Colonic mucosa (tissue), 4 donors: ENCODE results near the gene SLC35D2. TPM values are rescaled to one million over a fixed set of nuclear protein-coding genes. Genes with fewer than 3 reads are reported as not detected.

Experiments used
- DNase-seq: peaks from one replicate; pipeline ENCODE4 v3.0.0-alpha.2; 2020
- H3K27ac ChIP-seq: fragments of 200-600 bp; one replicate; pipeline ENCODE4 v1.8.0; 2021
- H3K27me3 ChIP-seq: fragments of 200-600 bp; one replicate; pipeline ENCODE4 v1.8.0; 2021
- H3K36me3 ChIP-seq: fragments of 200-600 bp; one replicate; pipeline ENCODE4 v1.8.0; 2021
- H3K4me1 ChIP-seq: fragments of 200-600 bp; one replicate; pipeline ENCODE4 v1.8.0; 2021; ENCODE audit warnings: mild to moderate bottlenecking
- H3K4me3 ChIP-seq: fragments of 200-600 bp; one replicate; pipeline ENCODE4 v1.8.0; 2021
- H3K9ac ChIP-seq, 2 donors: one replicate each; pipeline ENCODE4 v1.7.0; 2013; ENCODE audit warnings: control low read depth in 2 of 2, low read depth in 2 of 2, low read length in 2 of 2
- H3K9me3 ChIP-seq: fragments of 200-600 bp; one replicate; pipeline ENCODE4 v1.8.0; 2021
- intact Hi-C: fragments of 100-400 bp; cut with DNase I; formaldehyde crosslinking; loops from one replicate; pipeline ENCODE4 v1.14.1; 2022
- total RNA-seq, 2 donors: library from RNA; stranded (reverse); fragmentation: NEBNext Ultra II Directional in 1 of 2; extraction: Animal tissue kit (Norgen Biotek cat#: 25700) in 1 of 2; gene quantifications; one replicate each; pipeline ENCODE4 v1.2.1, GENCODE V29; 2021
- TF ChIP-seq, protein P1 (sequence below): fragments of 200-600 bp; IDR thresholded peaks from one replicate; pipeline ENCODE4 v1.8.0; 2022; ENCODE audit warnings: antibody characterized with exemption, mild to moderate bottlenecking
- donor health status: healthy.
- donor health status: DM: no; HTN: no; CAD: no.
- donor health status: DM: no; HTN: no; CAD: no.

Gene SLC35D2
- total RNA-seq, 2 donors from 2014 or later = 57.8 to 95.0 TPM

DNA sequence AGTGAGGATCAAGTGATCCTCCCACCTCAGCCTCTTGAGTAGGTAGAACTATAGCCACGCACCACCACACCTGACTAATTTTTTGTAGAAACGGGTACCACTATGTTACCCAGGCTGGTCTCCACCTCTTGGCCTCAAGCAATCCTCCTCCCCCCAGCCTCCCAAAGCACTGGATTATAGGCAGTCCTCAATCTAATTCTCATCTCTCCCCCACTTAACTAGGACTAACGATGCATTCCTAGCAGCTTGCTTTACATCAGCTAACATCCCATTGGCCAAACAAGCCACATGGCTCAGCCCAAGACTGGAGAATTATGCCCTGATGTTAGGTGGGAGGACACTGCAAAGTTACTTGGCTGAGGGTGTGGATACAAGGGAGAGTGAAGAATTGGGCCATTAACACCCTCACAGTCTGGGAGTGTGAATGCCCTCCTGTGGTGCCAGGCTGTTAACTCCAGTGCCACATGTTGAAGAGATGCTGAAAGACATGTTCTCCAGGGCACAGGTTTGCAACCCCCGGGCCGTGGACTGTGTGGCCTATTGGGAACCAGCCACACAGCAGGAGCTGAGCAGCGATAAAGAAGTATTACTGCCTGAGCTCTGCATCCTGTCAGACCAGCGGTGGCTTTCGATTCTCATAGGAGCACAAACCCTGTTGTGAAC lies 39.9 kb upstream of the SLC35D2 start:
- no peak overlapping the region for H3K9ac ChIP-seq
- H3K27ac ChIP-seq = no peak overlapping the region
- intact Hi-C loops = no loop called here
- H3K9me3 ChIP-seq = no peaks in the 10 kb centered on the region
- no peak for DNase-seq
- no peak overlapping the region for H3K4me3 ChIP-seq
- peaks cover 6% of the 10 kb centered on the region for H3K4me1 ChIP-seq
- H3K36me3 ChIP-seq = no peaks in the 10 kb centered on the region
- TF ChIP-seq, protein P1, sequence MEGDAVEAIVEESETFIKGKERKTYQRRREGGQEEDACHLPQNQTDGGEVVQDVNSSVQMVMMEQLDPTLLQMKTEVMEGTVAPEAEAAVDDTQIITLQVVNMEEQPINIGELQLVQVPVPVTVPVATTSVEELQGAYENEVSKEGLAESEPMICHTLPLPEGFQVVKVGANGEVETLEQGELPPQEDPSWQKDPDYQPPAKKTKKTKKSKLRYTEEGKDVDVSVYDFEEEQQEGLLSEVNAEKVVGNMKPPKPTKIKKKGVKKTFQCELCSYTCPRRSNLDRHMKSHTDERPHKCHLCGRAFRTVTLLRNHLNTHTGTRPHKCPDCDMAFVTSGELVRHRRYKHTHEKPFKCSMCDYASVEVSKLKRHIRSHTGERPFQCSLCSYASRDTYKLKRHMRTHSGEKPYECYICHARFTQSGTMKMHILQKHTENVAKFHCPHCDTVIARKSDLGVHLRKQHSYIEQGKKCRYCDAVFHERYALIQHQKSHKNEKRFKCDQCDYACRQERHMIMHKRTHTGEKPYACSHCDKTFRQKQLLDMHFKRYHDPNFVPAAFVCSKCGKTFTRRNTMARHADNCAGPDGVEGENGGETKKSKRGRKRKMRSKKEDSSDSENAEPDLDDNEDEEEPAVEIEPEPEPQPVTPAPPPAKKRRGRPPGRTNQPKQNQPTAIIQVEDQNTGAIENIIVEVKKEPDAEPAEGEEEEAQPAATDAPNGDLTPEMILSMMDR = no peak
- no peaks in the 10 kb centered on the region for H3K27me3 ChIP-seq

DNA sequence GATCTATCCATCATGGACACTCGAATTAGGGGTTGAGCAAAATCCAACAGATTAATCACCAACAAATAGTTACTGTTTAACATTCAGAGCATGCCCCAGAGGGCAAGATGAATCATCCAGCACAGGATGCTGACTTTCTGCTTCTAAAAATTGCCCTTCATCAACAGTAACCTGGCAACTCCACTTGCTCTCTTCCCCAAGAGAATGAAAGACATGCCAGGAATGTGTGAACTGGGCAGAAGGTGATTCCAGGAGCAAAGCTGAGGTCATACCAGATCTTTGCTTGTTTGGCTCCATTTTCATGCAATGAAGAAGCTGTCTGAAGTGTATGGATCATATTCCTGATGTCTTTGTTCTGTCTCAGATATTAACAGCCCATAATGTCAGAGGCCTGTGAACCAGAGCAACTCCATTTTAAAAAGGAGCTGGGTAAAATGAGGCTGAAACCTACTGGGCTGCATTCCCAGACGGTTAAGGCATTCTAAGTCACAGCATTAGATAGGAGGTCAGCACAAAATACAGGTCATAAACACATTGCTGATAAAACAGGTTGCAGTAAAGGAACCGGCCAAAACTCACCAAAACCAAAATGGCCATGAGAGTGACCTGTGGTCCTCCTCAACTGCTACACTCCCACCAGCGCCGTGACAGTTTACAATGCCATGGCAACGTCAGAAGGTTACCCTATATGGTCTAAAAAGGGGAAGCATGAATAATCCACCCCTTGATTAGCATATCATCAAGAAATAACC lies 37.1 kb upstream of the SLC35D2 start:
- no peak overlapping the region for H3K4me3 ChIP-seq
- H3K9ac ChIP-seq = peak overlapping the region in 1 of 2 donors; percentile 34
- no peaks in the 10 kb centered on the region for H3K36me3 ChIP-seq
- no peaks in the 10 kb centered on the region for H3K9me3 ChIP-seq
- H3K27ac ChIP-seq = peak overlapping the region; percentile 20
- intact Hi-C loops = no loop called here
- peak; percentile 28 for DNase-seq
- no peaks in the 10 kb centered on the region for H3K27me3 ChIP-seq
- TF ChIP-seq, protein P1 = no peak
- H3K4me1 ChIP-seq = peaks cover 14% of the 10 kb centered on the region

- Histone ChIP-seq H3K36me3 (no peaks in the 10 kb centered on the region), H3K4me3 (peak overlapping the region; percentile 53), H3K4me1 (peaks cover 14% of the 10 kb centered on the region), H3K9me3 (no peaks in the 10 kb centered on the region), H3K27me3 (no peaks in the 10 kb centered on the region), H3K27ac (peak overlapping the region; percentile 100), H3K9ac (peak overlapping the region in 1 of 2 donors; percentile 82)
- DNase-seq = no peak
- TF ChIP-seq, protein P1 = no peak
- intact Hi-C loops = no loop called here
These were observed 36.1 kb upstream of the SLC35D2 start for GRCh38 chr9:96419691-96419969.

GRCh38 chr9:96418920-96419690 lies 35.6 kb upstream of the SLC35D2 start:
- H3K27ac ChIP-seq = peak overlapping the region; percentile 100
- no peaks in the 10 kb centered on the region for H3K9me3 ChIP-seq
- peak overlapping the region; percentile 53 for H3K4me3 ChIP-seq
- intact Hi-C loops = no loop called here
- DNase-seq = peak; percentile 82
- H3K9ac ChIP-seq = peak overlapping the region; percentile 74 to 82
- H3K36me3 ChIP-seq = no peaks in the 10 kb centered on the region
- TF ChIP-seq, protein P1 = no peak
- peaks cover 14% of the 10 kb centered on the region for H3K4me1 ChIP-seq
- no peaks in the 10 kb centered on the region for H3K27me3 ChIP-seq

DNA sequence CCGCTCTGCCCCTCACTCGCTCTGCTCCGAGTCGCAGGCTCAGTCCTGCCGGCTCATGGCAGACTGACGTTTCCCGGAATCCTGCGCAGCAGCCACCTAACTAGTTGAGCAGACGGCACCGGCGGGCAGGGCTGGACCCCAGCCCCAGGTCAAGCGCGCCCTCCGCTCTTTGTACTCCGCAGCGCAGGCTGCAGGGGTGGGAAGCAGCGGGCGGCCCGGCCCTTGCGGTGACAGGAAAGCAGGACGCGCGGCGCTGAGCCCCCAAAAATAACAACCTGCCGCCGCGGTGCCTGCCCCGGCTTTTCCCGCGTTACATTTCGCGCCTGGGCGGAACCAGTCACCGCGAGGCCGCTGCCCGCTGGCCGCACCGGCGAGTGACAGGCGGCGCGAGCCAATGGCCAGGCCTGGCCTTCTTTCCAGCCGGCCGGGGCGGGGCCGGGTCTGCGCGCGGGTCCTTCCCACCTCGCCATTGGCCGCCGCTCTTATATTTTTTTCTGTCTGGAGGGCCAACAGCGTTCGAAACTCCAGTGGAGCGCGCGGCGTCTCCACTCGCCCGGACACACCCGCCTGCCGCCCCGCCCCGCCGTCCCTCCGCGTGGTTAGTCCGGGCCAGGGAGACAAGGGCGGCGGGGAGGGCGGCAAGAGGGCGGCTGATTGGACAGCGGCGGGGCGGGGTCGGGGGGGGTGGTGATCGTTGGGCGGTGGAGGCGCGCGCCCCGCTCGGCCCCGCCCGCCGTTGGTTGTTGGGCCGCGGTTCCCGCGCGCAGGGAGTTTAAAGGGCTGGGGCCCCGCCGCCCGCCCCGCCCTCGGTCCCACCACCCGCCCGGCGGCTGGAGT lies 34.8 kb upstream of the SLC35D2 start, which contains the start of gene ZNF367:
TSS of gene ZNF367 (minus strand) at position 288 of the 837 bp plus-strand sequence. CDS start 338 bp downstream, outside the sequence.
- TF ChIP-seq, protein P1 = no peak
- Histone ChIP-seq H3K27me3 (no peaks in the 10 kb centered on the region), H3K36me3 (no peaks in the 10 kb centered on the region), H3K9ac (peak within 1 kb of the TSS; percentile 78 to 97), H3K4me1 (peaks cover 14% of the 10 kb centered on the region), H3K4me3 (peak within 1 kb of the TSS; percentile 53), H3K9me3 (no peaks in the 10 kb centered on the region), H3K27ac (peak within 1 kb of the TSS; percentile 100)
- peak; percentile 97 for DNase-seq
- intact Hi-C loops = no loop called here
